GM21529 (cell line): ENCODE measurements around the gene POGZ.
A peak's percentile ranks its signal among the peaks of the same experiment; 100 is the strongest.
"Not testable (repeated sequence)": the region's sequence is repeated elsewhere in the genome, so short reads cannot be mapped to it uniquely, and the experiment has no call there.

Source experiments
- ATAC-seq: cut with Tn5 transposase; IDR thresholded peaks from one replicate; pipeline ENCODE4 v1.9.1; 2021; ENCODE audit not compliant: unreplicated experiment

The POGZ gene

GRCh38 chr1:151477066-151477465 lies 17.8 kb upstream of the POGZ start:
- ATAC-seq, result no peak

- ATAC-seq, result no peak
Observed at GRCh38 chr1:151476083-151476482, 16.8 kb upstream of the POGZ start.

GRCh38 chr1:151475175-151475574 lies 15.9 kb upstream of the POGZ start:
- ATAC-seq, result peak; percentile 95

GRCh38 chr1:151474745-151475144 lies 15.5 kb upstream of the POGZ start:
- no peak for ATAC-seq

GRCh38 chr1:151472856-151473731 lies 13.8 kb upstream of the POGZ start:
- no peak for ATAC-seq

- ATAC-seq, result no peak
Observed at GRCh38 chr1:151465026-151465425, 5.7 kb upstream of the POGZ start.

GRCh38 chr1:151461694-151462093 lies 2.4 kb upstream of the POGZ start:
- ATAC-seq, result no peak

- ATAC-seq, result no peak
Observed at GRCh38 chr1:151458802-151459330, 428 bp downstream of the POGZ start.

GRCh38 chr1:151457911-151458801 lies 1.1 kb downstream of the POGZ start:
- no peak for ATAC-seq

GRCh38 chr1:151455966-151456365 lies 3.3 kb downstream of the POGZ start:
- no peak for ATAC-seq

- no peak for ATAC-seq
Observed at GRCh38 chr1:151455231-151455630, 4.1 kb downstream of the POGZ start.

GRCh38 chr1:151447696-151448095 lies 11.6 kb downstream of the POGZ start:
- ATAC-seq, result no peak

- ATAC-seq, result no peak
Observed at GRCh38 chr1:151444783-151445177, 14.5 kb downstream of the POGZ start.

GRCh38 chr1:151443846-151444782 lies 15.2 kb downstream of the POGZ start:
- ATAC-seq, result peak; percentile 74

- not testable (repeated sequence) for ATAC-seq
Observed at GRCh38 chr1:151437396-151437795, 21.9 kb downstream of the POGZ start.

GRCh38 chr1:151436985-151437384 lies 22.3 kb downstream of the POGZ start:
- ATAC-seq, result no peak

- no peak for ATAC-seq
Observed at GRCh38 chr1:151435174-151435573, 24.1 kb downstream of the POGZ start.

- not testable (repeated sequence) for ATAC-seq
Observed at GRCh38 chr1:151433827-151434226, 25.5 kb downstream of the POGZ start.

GRCh38 chr1:151428068-151428467 lies 31.2 kb downstream of the POGZ start:
- no peak for ATAC-seq

GRCh38 chr1:151425103-151425502 lies 34.2 kb downstream of the POGZ start:
- no peak for ATAC-seq

- ATAC-seq, result no peak
Observed at GRCh38 chr1:151419819-151420218, 39.5 kb downstream of the POGZ start.
